Mammary epithelial cell (primary cell): Measurements from ENCODE around the gene DMWD.

Experiments
- CTCF ChIP-seq, 2 donors: IDR thresholded peaks in 1 of 2; conservative IDR thresholded peaks in 1 of 2; 2 replicates each; pipeline ENCODE4 v1.5.1; 2011 to 2012; ENCODE audit warnings: inconsistent platforms in 2 of 2, low read length in 2 of 2, mild to moderate bottlenecking in 2 of 2, control low read depth in 1 of 2, low read depth in 1 of 2; ENCODE audit not compliant: insufficient read depth in 1 of 2; ENCODE audit errors: extremely low read depth in 1 of 2
- EZH2 ChIP-seq: IDR thresholded peaks from 2 replicates; pipeline ENCODE4 v1.6.1; 2012; ENCODE audit warnings: low read length, inconsistent platforms, borderline replicate concordance

GRCh38 chr19:45752639-45753038, 40.0 kb downstream of the DMWD start:
- TF ChIP-seq CTCF (conservative IDR thresholded peaks at IDR 0.05 in 1 of 2, IDR thresholded peaks at IDR 0.05 in 1 of 2; ENCODE audit: extremely low read depth in 1 of 2, insufficient read depth in 1 of 2, low read depth in 1 of 2, low read length in 2 of 2) (no peak), EZH2 (no peak)
